Neural progenitor cell (in vitro differentiated cells): ENCODE data around the gene EZH1.

Experiments used
- CTCF ChIP-seq: fragments of 200-600 bp; sonication (generic); IDR thresholded peaks from 2 replicates; pipeline ENCODE4 v1.5.1; 2017; ENCODE audit warnings: antibody characterized with exemption, mild to moderate bottlenecking
- EZH2 ChIP-seq: fragments of 200-600 bp; sonication (generic); IDR thresholded peaks from 2 replicates; pipeline ENCODE4 v1.6.1; 2017; ENCODE audit warnings: antibody characterized with exemption, mild to moderate bottlenecking, moderate library complexity
- EZH2phosphoT487 ChIP-seq: fragments of 200-600 bp; sonication (generic); IDR thresholded peaks from 2 replicates; pipeline ENCODE4 v1.6.1; 2017; ENCODE audit warnings: antibody characterized with exemption

GRCh38 chr17:42780851-42781638, 36.2 kb upstream of the EZH1 start:
- TF ChIP-seq CTCF (no peak), EZH2phosphoT487 (peak; percentile 73), EZH2 (peak; percentile 78)
